IMR-90 (cell line): ENCODE measurements around the gene SCAMP4. TPM values are rescaled to one million over a fixed set of nuclear protein-coding genes. Genes with fewer than 3 reads are reported as not detected.

ENCODE experiments used
- ATAC-seq: fragments of 200-7000 bp; cut with Tn5 transposase; 2 replicates; pipeline ENCODE4 v1.9.1; 2020; ENCODE audit warnings: low read depth, mild to moderate bottlenecking, moderate library complexity
- BruUV-seq: library from RNA; stranded (reverse); fragments of 400-500 nt; replicated peaks from 2 replicates; lab custom pipeline; 2021; lab: Mats Ljungman, UMichigan
- CTCF ChIA-PET: fragments of 300-600 bp; formaldehyde crosslinking; extraction: SDS; loops from one replicate; lab custom pipeline; 2021; ENCODE audit warnings: antibody characterized with exemption; lab: Yijun Ruan, JAX
- POLR2A ChIA-PET: fragments of 300-600 bp; sonication (Branson Sonifier 250); formaldehyde crosslinking; loops from one replicate; lab custom pipeline; 2022; ENCODE audit warnings: antibody characterized with exemption; ENCODE audit not compliant: unreplicated experiment; lab: Charles Lee
- DNase-seq: peaks from one replicate; pipeline ENCODE4 v3.0.0; 2013
- H2AFZ ChIP-seq: replicated peaks from 2 replicates; pipeline ENCODE3; 2013; ENCODE audit warnings: low read length, mild to moderate bottlenecking; ENCODE audit not compliant: poor library complexity
- H2AK5ac ChIP-seq: 2 replicates; pipeline ENCODE4 v1.6.1; 2013; ENCODE audit warnings: low read depth, low read length, inconsistent platforms
- H2AK9ac ChIP-seq: replicated peaks from 2 replicates; pipeline ENCODE3; 2013; ENCODE audit warnings: mild to moderate bottlenecking, low read depth, low read length, moderate library complexity; ENCODE audit not compliant: poor library complexity
- H2BK120ac ChIP-seq: 2 replicates; pipeline ENCODE4 v1.6.1; 2013; ENCODE audit warnings: low read depth, low read length, inconsistent platforms
- H2BK15ac ChIP-seq: 3 replicates; pipeline ENCODE4 v1.6.1; 2013; ENCODE audit warnings: low read depth, low read length, inconsistent platforms
- H2BK20ac ChIP-seq: 2 replicates; pipeline ENCODE4 v1.6.1; 2013; ENCODE audit warnings: low read depth, mild to moderate bottlenecking, inconsistent platforms, low read length, moderate library complexity
- H2BK5ac ChIP-seq: 2 replicates; pipeline ENCODE4 v1.6.1; 2013; ENCODE audit warnings: mild to moderate bottlenecking, low read depth, low read length, inconsistent platforms; ENCODE audit not compliant: poor library complexity, severe bottlenecking
- H3K14ac ChIP-seq: replicated peaks from 2 replicates; pipeline ENCODE4 v1.6.1; 2013; ENCODE audit warnings: low read depth, low read length, inconsistent platforms
- H3K18ac ChIP-seq: 2 replicates; pipeline ENCODE4 v1.6.1; 2013; ENCODE audit warnings: low read depth, low read length, control low read depth
- H3K23ac ChIP-seq: 2 replicates; pipeline ENCODE4 v1.6.1; 2013; ENCODE audit warnings: low read depth, low read length, inconsistent platforms
- H3K27ac ChIP-seq: 2 replicates; pipeline ENCODE4 v1.5.1; 2013; ENCODE audit warnings: mild to moderate bottlenecking, control low read depth, low read length; ENCODE audit not compliant: insufficient read depth
- H3K27me3 ChIP-seq: 2 replicates; pipeline ENCODE4 v1.6.1; 2013; ENCODE audit warnings: low read length; ENCODE audit not compliant: control insufficient read depth, insufficient read depth
- H3K36me3 ChIP-seq: 2 replicates; pipeline ENCODE4 v1.6.1; 2013; ENCODE audit warnings: low read length, mixed read lengths; ENCODE audit not compliant: control insufficient read depth, insufficient read depth
- H3K4ac ChIP-seq: 2 replicates; pipeline ENCODE4 v1.6.1; 2013; ENCODE audit warnings: low read depth, low read length, inconsistent platforms
- H3K4me1 ChIP-seq: 2 replicates; pipeline ENCODE4 v1.6.1; 2013; ENCODE audit warnings: low read length, mixed read lengths; ENCODE audit not compliant: control insufficient read depth, insufficient read depth
- H3K4me2 ChIP-seq: 2 replicates; pipeline ENCODE4 v1.6.1; 2013; ENCODE audit warnings: low read depth, mild to moderate bottlenecking, control low read depth, low read length, moderate library complexity
- H3K4me3 ChIP-seq: 2 replicates; pipeline ENCODE4 v1.5.1; 2013; ENCODE audit warnings: low read depth, mild to moderate bottlenecking, control low read depth, low read length, moderate library complexity; ENCODE audit not compliant: insufficient read depth
- H3K56ac ChIP-seq: 2 replicates; pipeline ENCODE4 v1.6.1; 2013; ENCODE audit warnings: low read length, inconsistent platforms; ENCODE audit not compliant: insufficient read depth; ENCODE audit errors: extremely low read depth
- H3K79me1 ChIP-seq, 2 experiments: 2 replicates each; pipeline ENCODE4 v1.6.1; 2013; ENCODE audit warnings: low read length in 2 of 2, inconsistent platforms in 1 of 2, low read depth in 1 of 2
- H3K9ac ChIP-seq: 2 replicates; pipeline ENCODE4 v1.6.1; 2013; ENCODE audit warnings: low read depth, low read length, control low read depth
- H3K9me1 ChIP-seq: 2 replicates; pipeline ENCODE4 v1.6.1; 2013; ENCODE audit warnings: low read length, inconsistent platforms; ENCODE audit not compliant: insufficient read depth
- H3K9me3 ChIP-seq: 2 replicates; pipeline ENCODE4 v1.6.1; 2013; ENCODE audit warnings: low read length; ENCODE audit not compliant: control insufficient read depth, insufficient read depth
- H4K20me1 ChIP-seq: 2 replicates; pipeline ENCODE4 v1.6.1; 2013; ENCODE audit warnings: low read length, inconsistent platforms; ENCODE audit not compliant: insufficient read depth
- H4K5ac ChIP-seq: 2 replicates; pipeline ENCODE4 v1.6.1; 2013; ENCODE audit warnings: mild to moderate bottlenecking, low read depth, low read length, control low read depth
- H4K8ac ChIP-seq, 2 experiments: 2 replicates each; pipeline ENCODE4 v1.6.1; 2013; ENCODE audit warnings: low read depth in 2 of 2, low read length in 2 of 2, control low read depth in 1 of 2, inconsistent platforms in 1 of 2
- H4K91ac ChIP-seq: 2 replicates; pipeline ENCODE4 v1.6.1; 2013; ENCODE audit warnings: low read depth, low read length, inconsistent platforms; ENCODE audit not compliant: insufficient read depth
- CHD1 ChIP-seq: IDR thresholded peaks from 2 replicates; pipeline ENCODE4 v1.6.1; 2012; ENCODE audit warnings: low read depth, low read length, improper control_type of control experiment
- FOS ChIP-seq: fragments of 150-350 bp; IDR thresholded peaks from 2 replicates; pipeline ENCODE4 v1.6.1; 2016; ENCODE audit warnings: low read depth, low read length
- WGBS, 2 experiments: methylation state at CpG; one replicate each; pipeline versions ENCODE4 v1.1.5 to v1.1.7; 2013; ENCODE audit warnings: missing lambda C conversion rate in 2 of 2; ENCODE audit not compliant: insufficient read length in 1 of 2; ENCODE audit errors: extremely low coverage in 2 of 2; 5-methylcytosine and 5-hydroxymethylcytosine counted together
- dilution Hi-C: fragments of 300-500 bp; cut with HindIII; formaldehyde crosslinking; loops from one replicate; pipeline ENCODE4 v1.14.3; 2018; ENCODE audit warnings: low sequenced_read_pairs; ENCODE audit not compliant: unreplicated experiment
- in situ Hi-C: fragments of 300-500 bp; cut with MboI; formaldehyde crosslinking; loops from 3 replicates; pipeline ENCODE4 v1.14.3; 2019; ENCODE audit warnings: low sequenced_read_pairs, inconsistent platforms, mixed read lengths
- intact Hi-C: fragments of 100-400 bp; cut with micrococcal nuclease; formaldehyde crosslinking; loops from 2 replicates; pipeline ENCODE4 v1.10.0; 2022
- polyA plus RNA-seq, 3 experiments: library from polyadenylated mRNA; depleted of rRNA; stranded (reverse); fragments of >200 nt; gene quantifications; 2 replicates each; pipeline ENCODE4 v1.2.3, GENCODE V29; 2012; ENCODE audit warnings: low replicate concordance in 1 of 3
- total RNA-seq: library from RNA; depleted of rRNA; stranded (reverse); fragments of >200 nt; gene quantifications from 2 replicates; pipeline ENCODE4 v1.2.3, GENCODE V29; 2012
- TF ChIP-seq, protein P1 (sequence below): fragments of 150-350 bp; IDR thresholded peaks from 2 replicates; pipeline ENCODE4 v1.6.1; 2017; ENCODE audit warnings: mild to moderate bottlenecking, antibody characterized with exemption, low read length, low read depth

Gene SCAMP4
- total and polyA plus RNA-seq, 2 of the 4 experiments (the other 2 are of a cell fraction), result 16.1 to 28.1 TPM

DNA sequence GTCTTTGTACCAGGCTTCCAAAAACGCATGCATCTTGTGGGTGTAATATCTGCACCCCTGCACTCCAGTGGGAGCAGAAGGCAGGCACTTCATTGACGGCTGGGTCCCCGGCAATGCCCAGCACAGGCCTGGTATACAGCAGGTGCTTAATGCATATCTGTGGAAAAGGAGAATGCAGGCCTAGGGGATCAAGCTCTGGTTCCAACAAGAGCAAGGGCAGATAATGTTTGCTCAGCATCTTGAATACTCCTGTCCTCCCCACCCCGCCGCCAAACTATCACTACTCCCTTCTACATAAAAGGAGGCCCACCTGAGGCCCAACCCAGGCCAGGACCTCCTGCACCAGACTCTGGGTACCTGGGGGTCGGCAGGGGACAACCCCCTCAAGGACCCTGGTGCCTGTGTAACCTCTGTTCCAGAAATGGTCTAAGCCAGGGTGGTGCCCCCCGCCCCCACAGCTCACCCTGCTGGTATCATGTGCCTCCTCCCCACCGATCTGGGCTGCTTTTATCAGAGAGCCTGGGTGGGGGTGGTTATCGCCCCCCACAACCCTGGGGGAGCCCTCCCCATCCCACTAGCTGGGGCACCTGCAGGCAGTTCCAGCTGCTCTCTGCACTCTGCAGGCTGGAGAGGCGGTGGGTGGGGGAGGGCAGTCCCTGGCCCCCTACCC lies 46.7 kb upstream of the SCAMP4 start:
- no peak overlapping the region for H4K91ac ChIP-seq
- no peak for DNase-seq
- 0 out of 2 replicates have a peak overlapping the region, but pooled peaks have one; percentile 4 for H3K23ac ChIP-seq
- no peaks in the 10 kb centered on the region for H3K27me3 ChIP-seq
- peaks cover 7% of the 10 kb centered on the region; the same call in 1 of the 2 replicates for H3K9me1 ChIP-seq
- H2AFZ ChIP-seq, result no peak overlapping the region
- no peak overlapping the region for H3K9ac ChIP-seq
- dilution Hi-C loops (no loop called here), in situ Hi-C loops (no loop called here), intact Hi-C loops (no loop called here)
- H3K4me3 ChIP-seq, result no peak overlapping the region
- no peak overlapping the region for H3K27ac ChIP-seq
- H2AK5ac ChIP-seq, result no peak overlapping the region
- H3K79me1 ChIP-seq, result peaks cover 8 to 81% of the 10 kb centered on the region in 2 experiments; a peak in 3 of 4 replicates
- ChIA-PET CTCF (no interaction called here), POLR2A (no interaction called here)
- H3K9me3 ChIP-seq, result no peaks in the 10 kb centered on the region
- ATAC-seq, result no peak
- no peak overlapping the region for H3K4me2 ChIP-seq
- peaks cover 79% of the 10 kb centered on the region for H4K20me1 ChIP-seq
- no peak overlapping the region for H2BK15ac ChIP-seq
- no peak overlapping the region; the same call in 1 of the 2 replicates for H3K4ac ChIP-seq
- no peak overlapping the region for H3K56ac ChIP-seq
- H4K5ac ChIP-seq, result no peak overlapping the region
- H2BK5ac ChIP-seq, result no peak overlapping the region
- TF ChIP-seq, protein P1, sequence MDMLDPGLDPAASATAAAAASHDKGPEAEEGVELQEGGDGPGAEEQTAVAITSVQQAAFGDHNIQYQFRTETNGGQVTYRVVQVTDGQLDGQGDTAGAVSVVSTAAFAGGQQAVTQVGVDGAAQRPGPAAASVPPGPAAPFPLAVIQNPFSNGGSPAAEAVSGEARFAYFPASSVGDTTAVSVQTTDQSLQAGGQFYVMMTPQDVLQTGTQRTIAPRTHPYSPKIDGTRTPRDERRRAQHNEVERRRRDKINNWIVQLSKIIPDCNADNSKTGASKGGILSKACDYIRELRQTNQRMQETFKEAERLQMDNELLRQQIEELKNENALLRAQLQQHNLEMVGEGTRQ, result no peak
- TF ChIP-seq CHD1, result no peak
- no peak for TF ChIP-seq FOS
- no TSS peak for BruUV-seq
- no peak overlapping the region for H3K18ac ChIP-seq
- 80% methylated on average over 1 of the region's 10 CpGs; no CpG with 5 or more reads in 1 of the 2 experiments for WGBS, 2 experiments
- peaks cover 56% of the 10 kb centered on the region for H3K4me1 ChIP-seq
- no peaks in the 10 kb centered on the region for H3K36me3 ChIP-seq
- no peak overlapping the region for H2AK9ac ChIP-seq
- H3K14ac ChIP-seq, result no peak overlapping the region
- no peak overlapping the region for H2BK20ac ChIP-seq
- no peak overlapping the region for H2BK120ac ChIP-seq
- no peak overlapping the region for H4K8ac ChIP-seq
